ENCODE measurements around the gene DMRTA1. TPM values are rescaled to one million over a fixed set of nuclear protein-coding genes. Genes with fewer than 3 reads are reported as not detected.

The DMRTA1 gene
- total RNA-seq, 1 experiment from 2014 or later, result 2.8 TPM

DNA sequence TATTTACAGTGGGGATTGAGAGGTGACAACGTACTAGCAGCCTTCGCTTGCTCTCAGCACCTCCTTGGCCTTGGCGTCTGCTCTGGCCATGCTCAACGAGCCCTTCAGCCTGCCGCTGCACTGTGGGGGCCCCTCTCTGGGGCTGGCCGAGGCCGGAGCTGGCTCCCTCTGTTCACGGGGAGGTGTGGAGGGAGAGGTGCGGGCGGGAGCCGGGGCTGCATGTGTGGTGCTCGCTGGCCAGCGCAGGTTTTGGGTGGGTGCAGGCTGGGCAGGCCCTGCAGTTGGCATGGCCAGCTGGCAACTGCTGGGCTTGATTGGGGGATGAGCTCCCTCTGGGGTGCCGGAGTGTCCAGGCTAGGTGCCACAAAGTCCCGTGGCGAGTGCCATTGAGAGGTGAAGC is 5.8 kb upstream of the DMRTA1 start:
- Mint-ChIP-seq H3K27ac (ENCODE audit: unreplicated experiment) (no peak overlapping the region), H3K4me3 (ENCODE audit: low read depth, unreplicated experiment) (no peak overlapping the region), H3K27me3 (ENCODE audit: unreplicated experiment) (no peaks in the 10 kb centered on the region), H3K36me3 (ENCODE audit: insufficient read depth, unreplicated experiment) (no peaks in the 10 kb centered on the region), H3K4me1 (ENCODE audit: low read depth, unreplicated experiment) (peaks cover 7% of the 10 kb centered on the region), H3K9me3 (ENCODE audit: low read depth, unreplicated experiment) (peaks cover 4% of the 10 kb centered on the region)
- intact Hi-C loops (cut with micrococcal nuclease; ENCODE audit: unreplicated experiment), result no loop called here
- CTCF ChIA-PET, result no interaction called here
- no TSS peak for BruUV-seq (replicated peaks)
- no peak for DNase-seq
- TF ChIP-seq, protein P1, sequence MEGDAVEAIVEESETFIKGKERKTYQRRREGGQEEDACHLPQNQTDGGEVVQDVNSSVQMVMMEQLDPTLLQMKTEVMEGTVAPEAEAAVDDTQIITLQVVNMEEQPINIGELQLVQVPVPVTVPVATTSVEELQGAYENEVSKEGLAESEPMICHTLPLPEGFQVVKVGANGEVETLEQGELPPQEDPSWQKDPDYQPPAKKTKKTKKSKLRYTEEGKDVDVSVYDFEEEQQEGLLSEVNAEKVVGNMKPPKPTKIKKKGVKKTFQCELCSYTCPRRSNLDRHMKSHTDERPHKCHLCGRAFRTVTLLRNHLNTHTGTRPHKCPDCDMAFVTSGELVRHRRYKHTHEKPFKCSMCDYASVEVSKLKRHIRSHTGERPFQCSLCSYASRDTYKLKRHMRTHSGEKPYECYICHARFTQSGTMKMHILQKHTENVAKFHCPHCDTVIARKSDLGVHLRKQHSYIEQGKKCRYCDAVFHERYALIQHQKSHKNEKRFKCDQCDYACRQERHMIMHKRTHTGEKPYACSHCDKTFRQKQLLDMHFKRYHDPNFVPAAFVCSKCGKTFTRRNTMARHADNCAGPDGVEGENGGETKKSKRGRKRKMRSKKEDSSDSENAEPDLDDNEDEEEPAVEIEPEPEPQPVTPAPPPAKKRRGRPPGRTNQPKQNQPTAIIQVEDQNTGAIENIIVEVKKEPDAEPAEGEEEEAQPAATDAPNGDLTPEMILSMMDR (IDR thresholded peaks at IDR 0.05; ENCODE audit: unreplicated experiment), result no peak

DNA sequence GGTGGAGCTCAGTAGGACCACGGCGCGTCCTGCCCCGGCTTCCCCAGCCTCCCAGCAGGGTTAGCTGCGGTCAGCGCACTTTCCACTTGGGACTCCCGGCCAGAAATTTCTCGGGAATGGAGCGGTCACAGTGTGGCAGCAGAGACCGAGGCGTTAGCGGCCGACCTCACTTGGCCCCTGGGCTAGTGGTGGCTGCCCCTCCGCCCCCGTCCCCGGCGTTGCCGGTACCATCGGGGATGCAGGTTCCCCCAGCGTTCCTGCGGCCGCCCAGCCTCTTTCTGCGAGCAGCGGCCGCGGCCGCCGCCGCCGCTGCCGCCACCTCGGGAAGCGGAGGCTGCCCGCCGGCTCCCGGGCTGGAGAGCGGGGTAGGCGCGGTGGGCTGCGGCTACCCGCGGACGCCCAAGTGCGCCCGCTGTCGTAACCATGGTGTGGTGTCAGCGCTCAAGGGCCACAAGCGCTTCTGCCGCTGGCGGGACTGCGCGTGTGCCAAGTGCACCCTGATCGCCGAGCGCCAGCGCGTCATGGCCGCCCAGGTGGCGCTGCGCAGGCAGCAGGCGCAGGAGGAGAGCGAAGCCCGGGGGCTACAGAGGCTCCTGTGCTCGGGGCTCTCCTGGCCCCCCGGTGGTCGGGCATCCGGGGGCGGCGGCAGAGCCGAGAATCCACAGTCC is 460 bp downstream of the DMRTA1 start:
- Mint-ChIP-seq H3K27ac (ENCODE audit: unreplicated experiment) (peak overlapping the region; percentile 64), H3K27me3 (ENCODE audit: unreplicated experiment) (no peaks in the 10 kb centered on the region), H3K9me3 (ENCODE audit: low read depth, unreplicated experiment) (no peaks in the 10 kb centered on the region), H3K4me1 (ENCODE audit: low read depth, unreplicated experiment) (peaks cover 7% of the 10 kb centered on the region), H3K4me3 (ENCODE audit: low read depth, unreplicated experiment) (peak overlapping the region; percentile 77), H3K36me3 (ENCODE audit: insufficient read depth, unreplicated experiment) (peaks cover 28% of the 10 kb centered on the region)
- intact Hi-C loops (cut with micrococcal nuclease; ENCODE audit: unreplicated experiment), result loop anchor here (5.0 kb wide), 1 partner anchor 460 kb away; no protein-coding TSS in a partner anchor
- BruUV-seq (replicated peaks), result no TSS peak
- CTCF ChIA-PET, result interaction anchor here (1.1 to 1.7 kb wide), 2 partner anchors 140 kb away, joined by 4 to 6 read pairs; no protein-coding TSS in a partner anchor
- DNase-seq, result peak; percentile 76
- TF ChIP-seq, protein P1 (IDR thresholded peaks at IDR 0.05; ENCODE audit: unreplicated experiment), result peak; percentile 20

DNA sequence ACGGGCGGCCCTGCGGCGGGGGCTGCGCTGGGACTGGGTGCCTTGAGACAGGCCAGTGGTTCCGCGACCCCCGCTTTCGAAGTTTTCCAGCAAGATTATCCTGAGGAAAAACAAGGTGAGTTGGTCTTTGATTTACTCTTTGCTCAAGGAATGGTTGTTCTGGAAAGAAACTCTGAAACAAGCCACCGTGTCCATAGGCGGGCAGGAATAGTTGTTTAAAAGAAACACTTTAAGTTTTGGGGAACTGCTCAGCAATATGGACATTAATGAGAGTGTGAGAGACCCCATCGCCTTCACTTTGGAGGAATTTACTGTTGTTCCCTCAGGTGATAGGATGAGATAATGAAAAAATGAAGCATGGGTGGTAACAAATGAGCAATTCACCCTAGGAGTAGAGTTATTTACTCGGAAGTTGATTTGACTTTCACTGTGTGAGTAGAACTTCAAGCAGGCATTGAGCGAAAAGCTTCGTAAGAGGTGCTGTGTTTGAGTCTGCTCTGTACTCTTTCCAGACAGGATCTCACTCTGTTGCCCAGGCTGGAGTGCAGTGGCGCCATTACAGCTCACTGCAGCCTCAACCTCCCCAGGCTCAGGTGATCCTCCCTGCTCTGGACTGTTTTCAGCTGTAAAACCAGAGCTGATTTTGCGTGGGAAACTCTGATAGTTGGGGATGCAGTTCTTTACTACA is 1.1 kb downstream of the DMRTA1 start:
- Mint-ChIP-seq H3K4me3 (ENCODE audit: low read depth, unreplicated experiment) (peak overlapping the region; percentile 77), H3K36me3 (ENCODE audit: insufficient read depth, unreplicated experiment) (peaks cover 28% of the 10 kb centered on the region), H3K4me1 (ENCODE audit: low read depth, unreplicated experiment) (peaks cover 7% of the 10 kb centered on the region), H3K27ac (ENCODE audit: unreplicated experiment) (peak overlapping the region; percentile 64), H3K27me3 (ENCODE audit: unreplicated experiment) (no peaks in the 10 kb centered on the region), H3K9me3 (ENCODE audit: low read depth, unreplicated experiment) (no peaks in the 10 kb centered on the region)
- intact Hi-C loops (cut with micrococcal nuclease; ENCODE audit: unreplicated experiment), result loop anchor here (5.0 kb wide), 1 partner anchor 460 kb away; no protein-coding TSS in a partner anchor
- CTCF ChIA-PET, result interaction anchor here (1.7 kb wide), 1 partner anchor 141 kb away, joined by 6 read pairs; no protein-coding TSS in a partner anchor
- TSS peak; percentile 31 for BruUV-seq (replicated peaks)
- TF ChIP-seq, protein P1 (IDR thresholded peaks at IDR 0.05; ENCODE audit: unreplicated experiment), result no peak
- peak; percentile 14 for DNase-seq

DNA sequence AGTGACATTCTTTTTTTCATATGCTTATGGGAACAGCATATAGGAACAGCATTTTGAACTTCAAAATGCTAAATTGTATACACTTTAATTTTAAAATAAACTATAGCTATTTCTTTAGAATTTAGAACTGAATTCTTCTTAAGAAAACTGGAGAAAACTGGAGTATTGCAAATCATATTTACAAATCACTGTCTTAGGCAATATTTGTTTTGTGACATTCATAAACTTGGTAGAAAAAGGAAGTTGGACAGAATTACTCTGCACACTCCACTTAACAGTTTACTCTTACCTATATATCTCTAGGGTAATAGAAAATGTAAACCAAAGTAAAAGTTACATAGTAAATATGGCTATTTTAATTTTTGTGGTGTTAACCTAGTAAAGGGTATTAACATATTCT is 3.1 kb downstream of the DMRTA1 start:
- no peaks in the 10 kb centered on the region for H3K27me3 Mint-ChIP-seq (ENCODE audit: unreplicated experiment)
- TF ChIP-seq, protein P1 (IDR thresholded peaks at IDR 0.05; ENCODE audit: unreplicated experiment), result no peak
- peaks cover 7% of the 10 kb centered on the region for H3K4me1 Mint-ChIP-seq (ENCODE audit: low read depth, unreplicated experiment)
- peaks cover 28% of the 10 kb centered on the region for H3K36me3 Mint-ChIP-seq (ENCODE audit: insufficient read depth, unreplicated experiment)
- CTCF ChIA-PET, result no interaction called here
- no TSS peak for BruUV-seq (replicated peaks)
- no peak overlapping the region for H3K4me3 Mint-ChIP-seq (ENCODE audit: low read depth, unreplicated experiment)
- H3K27ac Mint-ChIP-seq (ENCODE audit: unreplicated experiment), result no peak overlapping the region
- no peaks in the 10 kb centered on the region for H3K9me3 Mint-ChIP-seq (ENCODE audit: low read depth, unreplicated experiment)
- intact Hi-C loops (cut with micrococcal nuclease; ENCODE audit: unreplicated experiment), result loop anchor here (5.0 kb wide), 2 partner anchors 462 to 637 kb away; no protein-coding TSS in a partner anchor
- DNase-seq, result no peak
